GM19240 (cell line): ENCODE measurements around the gene MYLK.

Experiments used
- DNase-seq: peaks from one replicate; pipeline ENCODE4 v3.0.0; 2011; ENCODE audit warnings: low spot score; ENCODE audit not compliant: insufficient read length

Gene MYLK

GRCh38 chr3:123774474-123774873 is 109.7 kb downstream of the MYLK start:
- no peak for DNase-seq

GRCh38 chr3:123773681-123774431 is 110.3 kb downstream of the MYLK start:
- DNase-seq = no peak

GRCh38 chr3:123769356-123769743 is 114.8 kb downstream of the MYLK start:
- no peak for DNase-seq

- DNase-seq = no peak
Observed at GRCh38 chr3:123768480-123769355, 115.4 kb downstream of the MYLK start.

GRCh38 chr3:123767564-123768292 is 116.4 kb downstream of the MYLK start:
- no peak for DNase-seq

GRCh38 chr3:123767009-123767372 is 117.1 kb downstream of the MYLK start:
- DNase-seq = no peak

GRCh38 chr3:123766193-123767008 is 117.7 kb downstream of the MYLK start:
- no peak for DNase-seq

- no peak for DNase-seq
Observed at GRCh38 chr3:123765475-123766128, 118.5 kb downstream of the MYLK start.

GRCh38 chr3:123764647-123765046 is 119.5 kb downstream of the MYLK start:
- DNase-seq = no peak

- DNase-seq = no peak
Observed at GRCh38 chr3:123762805-123763204, 121.3 kb downstream of the MYLK start.

- no peak for DNase-seq
Observed at GRCh38 chr3:123760817-123761216, 123.3 kb downstream of the MYLK start.

GRCh38 chr3:123759871-123760270 is 124.3 kb downstream of the MYLK start:
- no peak for DNase-seq

GRCh38 chr3:123759311-123759710 is 124.8 kb downstream of the MYLK start:
- DNase-seq = no peak

GRCh38 chr3:123758081-123758564 is 126.0 kb downstream of the MYLK start:
- DNase-seq = no peak

- DNase-seq = no peak
Observed at GRCh38 chr3:123757281-123757940, 126.7 kb downstream of the MYLK start.

GRCh38 chr3:123755501-123755900 is 128.6 kb downstream of the MYLK start:
- DNase-seq = no peak

- DNase-seq = no peak
Observed at GRCh38 chr3:123755085-123755484, 129.0 kb downstream of the MYLK start.

- DNase-seq = no peak
Observed at GRCh38 chr3:123753286-123753685, 130.8 kb downstream of the MYLK start.

- no peak for DNase-seq
Observed at GRCh38 chr3:123752228-123752627, 131.9 kb downstream of the MYLK start.

- no peak for DNase-seq
Observed at GRCh38 chr3:123751433-123751832, 132.7 kb downstream of the MYLK start.
